Activated naive CD4-positive, alpha-beta T cell treated with anti-CD3 and anti-CD28 coated beads, Interleukin-2, amount 50 U/mL, for 16 hours (primary cell): ENCODE data around the gene CHST10.

ENCODE experiments used
- DNase-seq: peaks from one replicate; pipeline ENCODE4 v3.0.0-alpha.2; 2020

CHST10 gene

GRCh38 chr2:100413571-100413970 lies 3.9 kb downstream of the CHST10 start:
- no peak for DNase-seq

GRCh38 chr2:100412881-100413321 lies 4.6 kb downstream of the CHST10 start:
- DNase-seq: no peak

- DNase-seq: no peak
Observed at GRCh38 chr2:100412466-100412865, 5.0 kb downstream of the CHST10 start.

GRCh38 chr2:100411841-100412292 lies 5.6 kb downstream of the CHST10 start:
- no peak for DNase-seq

GRCh38 chr2:100409975-100410647 lies 7.4 kb downstream of the CHST10 start:
- no peak for DNase-seq

- DNase-seq: no peak
Observed at GRCh38 chr2:100409461-100409860, 8.0 kb downstream of the CHST10 start.

- no peak for DNase-seq
Observed at GRCh38 chr2:100408941-100409340, 8.5 kb downstream of the CHST10 start.

- DNase-seq: no peak
Observed at GRCh38 chr2:100408104-100408503, 9.4 kb downstream of the CHST10 start.

GRCh38 chr2:100407563-100407962 lies 9.9 kb downstream of the CHST10 start:
- no peak for DNase-seq

- DNase-seq: no peak
Observed at GRCh38 chr2:100407073-100407472, 10.4 kb downstream of the CHST10 start.

- DNase-seq: no peak
Observed at GRCh38 chr2:100406120-100406508, 11.4 kb downstream of the CHST10 start.

- DNase-seq: no peak
Observed at GRCh38 chr2:100405403-100406119, 11.9 kb downstream of the CHST10 start.

GRCh38 chr2:100404411-100404810 lies 13.1 kb downstream of the CHST10 start:
- no peak for DNase-seq

- DNase-seq: no peak
Observed at GRCh38 chr2:100403722-100404121, 13.7 kb downstream of the CHST10 start.

- DNase-seq: no peak
Observed at GRCh38 chr2:100401268-100401667, 16.2 kb downstream of the CHST10 start.

GRCh38 chr2:100399714-100400113 lies 17.8 kb downstream of the CHST10 start:
- no peak for DNase-seq

GRCh38 chr2:100397976-100398375 lies 19.5 kb downstream of the CHST10 start:
- no peak for DNase-seq

- no peak for DNase-seq
Observed at GRCh38 chr2:100397118-100397860, 20.2 kb downstream of the CHST10 start.

GRCh38 chr2:100396483-100396882 lies 21.0 kb downstream of the CHST10 start:
- no peak for DNase-seq

- no peak for DNase-seq
Observed at GRCh38 chr2:100395532-100396350, 21.7 kb downstream of the CHST10 start.

GRCh38 chr2:100394111-100394641 lies 23.3 kb downstream of the CHST10 start:
- no peak for DNase-seq

GRCh38 chr2:100393362-100393761 lies 24.1 kb downstream of the CHST10 start:
- no peak for DNase-seq

- no peak for DNase-seq
Observed at GRCh38 chr2:100392715-100393114, 24.8 kb downstream of the CHST10 start.
